Measurements from ENCODE around the gene ZBTB8OS.

DNA sequence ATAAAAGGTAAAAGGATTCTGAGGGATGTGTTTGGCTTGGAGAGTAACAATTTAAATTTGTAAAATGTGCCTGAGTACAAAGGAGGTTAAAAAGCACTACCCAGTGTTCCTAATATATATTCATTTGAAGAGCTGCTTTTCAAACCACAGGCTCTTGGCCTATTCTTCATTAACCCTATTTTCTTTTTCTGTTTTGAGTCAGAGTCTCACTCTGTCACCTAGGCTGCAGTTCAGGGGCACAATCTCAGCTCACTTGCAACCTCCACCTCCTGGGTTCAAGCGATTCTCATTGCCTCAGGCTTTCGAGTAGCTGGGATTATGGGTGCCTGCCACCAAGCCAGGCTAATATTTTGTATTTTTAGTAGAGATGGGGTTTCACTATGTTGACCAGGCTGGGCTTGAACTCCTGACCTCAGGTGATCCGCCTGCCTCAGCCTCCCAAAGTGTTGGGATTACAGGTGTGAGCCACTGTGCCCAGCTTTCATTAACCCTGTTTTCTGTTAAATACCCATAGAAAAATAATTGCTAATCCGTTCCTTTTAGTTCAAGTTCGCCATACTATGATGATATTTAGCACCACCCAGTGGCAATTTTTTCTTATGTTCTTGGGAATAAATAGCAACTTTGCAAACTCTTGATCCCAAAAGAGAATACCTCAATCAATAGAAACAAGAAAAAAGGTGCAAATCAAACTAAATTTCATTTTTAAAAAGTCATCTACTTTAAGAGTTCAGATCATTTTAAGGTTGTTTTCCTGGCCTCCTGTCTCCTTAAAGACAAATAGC lies 30.5 kb downstream of the ZBTB8OS start:
- TF ChIP-seq, protein P1, sequence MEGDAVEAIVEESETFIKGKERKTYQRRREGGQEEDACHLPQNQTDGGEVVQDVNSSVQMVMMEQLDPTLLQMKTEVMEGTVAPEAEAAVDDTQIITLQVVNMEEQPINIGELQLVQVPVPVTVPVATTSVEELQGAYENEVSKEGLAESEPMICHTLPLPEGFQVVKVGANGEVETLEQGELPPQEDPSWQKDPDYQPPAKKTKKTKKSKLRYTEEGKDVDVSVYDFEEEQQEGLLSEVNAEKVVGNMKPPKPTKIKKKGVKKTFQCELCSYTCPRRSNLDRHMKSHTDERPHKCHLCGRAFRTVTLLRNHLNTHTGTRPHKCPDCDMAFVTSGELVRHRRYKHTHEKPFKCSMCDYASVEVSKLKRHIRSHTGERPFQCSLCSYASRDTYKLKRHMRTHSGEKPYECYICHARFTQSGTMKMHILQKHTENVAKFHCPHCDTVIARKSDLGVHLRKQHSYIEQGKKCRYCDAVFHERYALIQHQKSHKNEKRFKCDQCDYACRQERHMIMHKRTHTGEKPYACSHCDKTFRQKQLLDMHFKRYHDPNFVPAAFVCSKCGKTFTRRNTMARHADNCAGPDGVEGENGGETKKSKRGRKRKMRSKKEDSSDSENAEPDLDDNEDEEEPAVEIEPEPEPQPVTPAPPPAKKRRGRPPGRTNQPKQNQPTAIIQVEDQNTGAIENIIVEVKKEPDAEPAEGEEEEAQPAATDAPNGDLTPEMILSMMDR (IDR thresholded peaks at IDR 0.05), result no peak
- TF ChIP-seq POLR2A (IDR thresholded peaks at IDR 0.05), result no peak

Data from lower leg skin (tissue), 3 donors.